ENCODE data around the gene HADH. TPM values are rescaled to one million over a fixed set of nuclear protein-coding genes. Genes with fewer than 3 reads are reported as not detected.
"Not testable (repeated sequence)": the region's sequence is repeated elsewhere in the genome, so short reads cannot be mapped to it uniquely, and the experiment has no call there.

HADH gene
- total RNA-seq = 10 to 100 TPM; 21.3 to 33.9 TPM

DNA sequence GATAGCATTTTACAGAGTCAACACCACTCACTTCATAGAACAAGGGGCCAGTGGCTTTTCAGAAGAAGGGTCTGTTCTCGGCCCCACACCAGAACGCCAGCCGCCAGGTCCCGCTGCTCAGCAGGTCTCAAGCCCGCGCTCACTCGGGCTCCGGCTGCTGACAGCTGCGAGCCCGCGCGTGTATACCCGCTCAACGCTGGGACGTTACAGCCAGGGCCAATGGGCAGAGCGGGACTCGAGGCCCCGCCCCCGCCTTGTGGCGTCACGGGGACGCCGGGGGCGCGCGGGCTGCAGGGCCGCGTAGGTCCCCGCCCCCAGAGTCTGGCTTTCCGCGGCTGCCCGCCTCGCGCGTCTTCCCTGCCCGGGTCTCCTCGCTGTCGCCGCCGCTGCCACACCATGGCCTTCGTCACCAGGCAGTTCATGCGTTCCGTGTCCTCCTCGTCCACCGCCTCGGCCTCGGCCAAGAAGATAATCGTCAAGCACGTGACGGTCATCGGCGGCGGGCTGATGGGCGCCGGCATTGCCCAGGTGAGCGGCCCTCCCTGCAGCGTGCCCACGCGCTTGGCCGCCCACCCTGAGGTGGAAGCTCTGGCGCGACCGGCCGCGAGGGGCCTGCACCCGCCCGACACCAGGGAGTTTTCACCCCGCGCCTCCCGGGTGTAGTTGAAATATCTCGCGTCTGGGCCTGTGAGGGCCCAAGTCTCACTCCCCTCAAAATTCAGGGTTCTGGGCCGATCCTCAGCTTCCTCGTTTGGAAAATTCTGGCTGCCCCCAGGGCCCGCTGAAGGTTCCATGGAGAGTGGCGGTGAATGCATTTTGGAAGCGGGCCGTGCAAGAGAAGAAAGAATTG, at the start of gene HADH:
TSS of gene HADH (plus strand) at position 353 of the 850 bp plus-strand sequence. CDS start at position 397, 44 bp downstream.
- Mint-ChIP-seq H3K36me3 (peaks cover 5% of the 10 kb centered on the region), H3K9me3 (no peaks in the 10 kb centered on the region), H3K27me3 (no peaks in the 10 kb centered on the region)

DNA sequence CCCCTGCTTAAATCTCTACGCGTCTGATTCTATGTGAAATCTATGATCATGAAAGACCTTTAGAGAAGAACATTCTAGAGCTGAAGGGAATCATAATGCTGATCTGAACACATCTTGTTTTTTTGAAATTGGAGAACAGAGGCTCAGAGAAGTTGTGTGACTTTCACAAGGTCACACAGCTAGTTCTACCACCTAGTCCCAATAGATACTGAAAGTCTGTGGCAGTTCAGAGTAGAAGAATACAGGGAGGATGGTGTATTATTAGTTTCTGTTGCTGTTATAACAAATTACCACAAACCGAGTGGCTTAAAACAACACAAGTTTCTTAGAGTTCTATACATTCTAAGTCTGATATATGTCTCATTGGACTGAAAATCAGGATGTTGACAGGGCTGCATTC, 43.9 kb upstream of the HADH start:
- no peaks in the 10 kb centered on the region for H3K9me3 Mint-ChIP-seq
- H3K4me1 Mint-ChIP-seq (ENCODE audit: low read depth in 2 of 2) = no peaks in the 10 kb centered on the region
- H3K27me3 Mint-ChIP-seq = no peaks in the 10 kb centered on the region
- ATAC-seq (no peak), DNase-seq (ENCODE audit: low spot score) (no peak)
- no peak overlapping the region for H3K4me3 Mint-ChIP-seq
- no peak overlapping the region for H3K27ac Mint-ChIP-seq
- H3K36me3 Mint-ChIP-seq = no peaks in the 10 kb centered on the region

More for the DNA sequence above, at the start of gene HADH:
- ATAC-seq (peak; percentile 100), DNase-seq (ENCODE audit: low spot score) (peak; percentile 95)
- Mint-ChIP-seq H3K27ac (peak within 1 kb of the TSS; percentile 77 to 79), H3K4me3 (peak within 1 kb of the TSS; percentile 98), H3K4me1 (ENCODE audit: low read depth in 2 of 2) (peaks cover 11 to 19% of the 10 kb centered on the region in 2 donors)

DNA sequence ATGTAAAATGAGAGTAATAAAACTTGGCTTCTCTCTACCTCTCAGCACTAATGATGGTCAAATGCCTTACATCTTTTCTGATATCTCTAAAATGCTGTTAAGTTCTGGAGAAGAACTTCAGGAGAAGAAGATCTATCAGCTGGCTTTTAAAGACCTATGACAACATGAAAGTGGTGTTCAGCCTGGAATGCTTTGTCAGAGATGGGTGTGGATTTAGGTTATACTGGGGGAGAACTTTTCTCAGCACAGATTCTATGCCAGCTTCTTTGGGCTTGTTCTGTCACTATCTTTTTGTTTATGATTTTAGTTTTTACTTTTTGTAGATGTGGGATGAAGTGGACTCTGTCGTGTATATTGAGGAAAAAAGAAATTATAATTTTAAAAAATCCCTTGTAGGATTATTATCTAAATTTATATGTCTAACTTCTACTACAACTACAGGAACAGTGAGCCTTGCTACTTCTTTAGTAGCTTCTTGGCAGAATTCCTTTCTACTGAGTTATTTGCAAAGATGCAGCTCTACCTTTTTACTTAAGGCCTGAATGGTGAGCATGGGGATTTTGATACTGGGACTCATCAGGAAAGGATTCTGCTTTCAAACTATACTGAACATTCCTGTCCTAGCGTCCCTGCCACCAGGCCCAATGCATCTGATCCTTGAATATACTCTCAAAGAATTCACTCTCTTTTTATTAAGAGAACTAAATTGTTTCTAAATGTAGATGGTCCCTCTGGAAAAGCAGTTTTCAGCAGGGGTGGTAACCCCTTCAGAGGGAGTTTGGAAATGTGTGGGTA, 38.7 kb upstream of the HADH start:
- H3K27ac Mint-ChIP-seq = no peak overlapping the region

DNA sequence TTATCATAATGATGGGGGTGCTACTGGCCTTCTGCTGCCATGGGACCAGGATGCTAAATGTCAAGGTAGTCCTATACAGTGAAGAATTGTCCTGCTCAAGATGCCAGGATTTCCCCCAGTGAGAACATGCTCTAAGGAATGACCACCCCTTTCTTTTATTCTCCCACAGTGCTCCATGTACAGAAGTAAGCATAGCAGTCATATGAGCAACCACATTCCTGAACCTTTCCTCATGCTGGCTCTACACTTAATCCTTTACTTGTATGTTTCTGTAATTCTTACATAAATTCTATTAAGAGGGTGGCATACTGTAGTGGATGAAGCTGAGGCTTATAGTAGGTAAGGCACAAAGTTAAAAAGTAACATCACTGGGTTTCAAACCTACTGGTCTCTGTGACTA, 38.1 kb upstream of the HADH start:
- DNase-seq (ENCODE audit: low spot score) = no peak
- H3K4me3 Mint-ChIP-seq = no peak overlapping the region
- no peak for ATAC-seq
- no peaks in the 10 kb centered on the region for H3K9me3 Mint-ChIP-seq
- peaks cover 0 to 5% of the 10 kb centered on the region in 2 donors for H3K27me3 Mint-ChIP-seq
- no peak overlapping the region for H3K27ac Mint-ChIP-seq
- H3K36me3 Mint-ChIP-seq = peaks cover 16% of the 10 kb centered on the region
- H3K4me1 Mint-ChIP-seq (ENCODE audit: low read depth in 2 of 2) = no peaks in the 10 kb centered on the region

More for the DNA sequence above, 38.7 kb upstream of the HADH start:
- Mint-ChIP-seq H3K27me3 (peaks cover 0 to 5% of the 10 kb centered on the region in 2 donors), H3K9me3 (no peaks in the 10 kb centered on the region), H3K4me1 (ENCODE audit: low read depth in 2 of 2) (no peaks in the 10 kb centered on the region), H3K36me3 (peaks cover 10% of the 10 kb centered on the region), H3K4me3 (no peak overlapping the region)
- ATAC-seq (no peak), DNase-seq (ENCODE audit: low spot score) (no peak)

DNA sequence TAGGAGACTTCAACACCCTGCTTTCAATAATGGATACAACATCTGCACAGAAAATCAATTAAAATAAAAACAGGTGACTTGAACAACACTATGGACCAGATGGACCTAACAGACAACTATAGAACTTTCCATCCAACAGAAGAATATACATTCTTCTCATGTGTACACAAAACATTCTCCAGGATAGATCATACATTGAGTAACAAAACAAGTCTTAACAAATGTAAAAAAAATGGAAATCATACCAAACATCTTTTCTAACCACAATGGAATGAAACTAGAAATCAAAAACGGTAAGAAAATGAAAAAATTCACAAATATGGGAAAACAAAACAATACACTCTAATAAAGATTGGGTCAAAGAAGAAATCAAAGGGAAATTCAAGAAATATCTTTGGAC, 33.7 kb upstream of the HADH start:
- H3K27me3 Mint-ChIP-seq = peaks cover 11 to 22% of the 10 kb centered on the region in 2 donors
- peaks cover 25% of the 10 kb centered on the region for H3K36me3 Mint-ChIP-seq
- ATAC-seq = no peak
- no peak overlapping the region for H3K27ac Mint-ChIP-seq
- no peaks in the 10 kb centered on the region for H3K4me1 Mint-ChIP-seq (ENCODE audit: low read depth in 2 of 2)
- DNase-seq (ENCODE audit: low spot score) = no peak
- H3K4me3 Mint-ChIP-seq = no peak overlapping the region
- H3K9me3 Mint-ChIP-seq = peaks cover 3% of the 10 kb centered on the region

DNA sequence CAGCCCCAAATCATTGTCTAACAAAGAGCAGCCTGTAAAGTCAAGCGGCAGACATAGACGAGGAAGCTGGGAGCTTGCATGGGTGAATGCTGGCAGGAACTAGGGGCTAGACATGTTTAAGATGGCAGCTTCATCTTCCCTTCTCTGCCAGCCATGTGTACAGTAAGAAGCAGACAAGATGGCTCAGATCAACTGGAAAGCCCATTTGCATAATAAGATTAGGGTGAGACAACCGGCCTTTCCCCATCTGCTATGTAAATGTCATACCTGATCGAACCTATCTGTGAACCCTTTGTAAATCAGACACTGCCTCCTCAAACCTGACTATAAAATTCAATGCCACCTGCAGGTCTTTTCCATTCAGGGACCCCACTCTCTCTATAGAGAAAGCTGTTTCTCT, 22.8 kb upstream of the HADH start:
- no peak for ATAC-seq
- no peaks in the 10 kb centered on the region for H3K9me3 Mint-ChIP-seq
- no peak for DNase-seq (ENCODE audit: low spot score)
- H3K36me3 Mint-ChIP-seq = no peaks in the 10 kb centered on the region
- H3K4me1 Mint-ChIP-seq (ENCODE audit: low read depth in 2 of 2) = no peaks in the 10 kb centered on the region
- peaks cover 0 to 8% of the 10 kb centered on the region in 2 donors for H3K27me3 Mint-ChIP-seq
- H3K4me3 Mint-ChIP-seq = no peak overlapping the region
- no peak overlapping the region for H3K27ac Mint-ChIP-seq

DNA sequence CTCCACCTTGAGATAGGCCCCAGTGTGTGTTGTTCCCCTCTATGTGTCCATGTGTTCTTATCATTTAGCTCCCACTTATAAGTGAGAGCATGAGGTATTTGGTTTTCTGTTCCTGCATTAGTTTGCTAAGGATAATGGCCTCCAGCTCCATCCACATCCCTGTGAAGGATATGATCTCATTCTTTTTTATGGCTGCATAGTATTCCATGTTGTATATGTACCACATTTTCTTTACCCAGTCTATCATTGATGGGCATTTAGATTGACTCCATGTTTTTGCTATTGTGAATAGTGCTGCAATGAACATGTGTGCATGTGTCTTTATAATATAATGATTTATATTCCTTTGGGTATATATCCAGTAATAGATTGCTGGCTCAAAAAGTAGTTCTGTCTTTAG, 22.2 kb upstream of the HADH start:
- not testable (repeated sequence) for H3K4me1 Mint-ChIP-seq (ENCODE audit: low read depth in 2 of 2); H3K36me3 Mint-ChIP-seq; ATAC-seq; H3K27ac Mint-ChIP-seq; H3K9me3 Mint-ChIP-seq; H3K4me3 Mint-ChIP-seq; H3K27me3 Mint-ChIP-seq; DNase-seq (ENCODE audit: low spot score)

DNA sequence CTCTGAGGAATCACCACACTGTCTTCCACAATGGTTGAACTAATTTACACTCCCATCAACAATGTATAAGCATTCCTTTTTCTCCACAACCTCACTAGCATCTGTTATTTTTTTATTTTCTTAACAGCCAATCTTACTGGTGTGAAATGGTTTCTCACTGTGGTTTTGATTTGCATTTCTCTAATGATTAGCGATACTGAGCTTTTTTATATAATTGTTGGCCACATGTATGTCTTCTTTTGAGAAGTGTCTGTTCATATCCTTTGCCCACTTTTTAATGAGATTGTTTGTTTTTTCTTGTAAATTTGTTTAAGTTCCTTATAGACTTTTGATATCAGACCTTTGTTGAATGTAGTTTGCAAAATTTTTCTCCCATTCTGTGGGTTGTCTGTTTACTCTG, 21.8 kb upstream of the HADH start:
- not testable (repeated sequence) for H3K4me3 Mint-ChIP-seq; H3K36me3 Mint-ChIP-seq; ATAC-seq; H3K9me3 Mint-ChIP-seq; H3K4me1 Mint-ChIP-seq (ENCODE audit: low read depth in 2 of 2); H3K27me3 Mint-ChIP-seq; DNase-seq (ENCODE audit: low spot score); H3K27ac Mint-ChIP-seq

DNA sequence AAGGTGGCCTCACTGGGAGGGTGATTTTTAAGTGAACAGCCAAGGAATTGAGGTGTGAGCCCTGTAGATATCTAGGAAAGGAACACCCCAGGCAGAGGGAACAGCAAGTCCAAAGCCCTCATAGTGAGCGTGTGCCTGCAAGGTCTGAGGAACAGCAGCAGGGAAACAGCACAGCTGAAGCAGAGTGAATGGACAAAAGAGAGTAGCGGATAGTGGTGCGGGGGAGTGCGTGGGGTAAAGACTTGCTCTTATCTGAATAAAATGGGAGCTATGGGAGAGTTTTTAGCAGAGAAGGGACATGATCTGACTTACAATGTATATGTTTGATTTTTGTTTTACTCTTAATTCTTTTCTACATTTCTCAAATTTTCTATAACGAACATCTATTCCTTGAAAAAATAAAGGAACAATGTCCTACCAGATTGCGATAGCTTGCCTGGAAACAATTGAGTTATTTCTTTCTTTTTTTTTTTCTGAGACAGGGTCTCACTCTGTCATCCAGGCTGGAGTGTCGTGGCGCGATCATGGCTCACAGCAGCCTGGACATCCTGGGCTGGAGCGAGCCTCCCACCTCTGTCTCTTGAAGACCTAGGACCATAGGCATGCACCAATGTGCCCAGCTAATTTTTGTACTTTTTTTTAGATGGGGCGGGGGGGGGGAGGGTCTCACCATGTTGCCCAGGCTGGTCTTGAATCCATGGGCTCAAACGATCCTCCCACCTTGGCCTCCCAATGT, 19.5 kb upstream of the HADH start:
- H3K9me3 Mint-ChIP-seq = peaks cover 5% of the 10 kb centered on the region
- H3K4me1 Mint-ChIP-seq (ENCODE audit: low read depth in 2 of 2) = peaks cover 8 to 13% of the 10 kb centered on the region in 2 donors
- no peaks in the 10 kb centered on the region for H3K27me3 Mint-ChIP-seq
- ATAC-seq = no peak
- H3K27ac Mint-ChIP-seq = no peak overlapping the region
- H3K4me3 Mint-ChIP-seq = no peak overlapping the region
- peaks cover 6% of the 10 kb centered on the region for H3K36me3 Mint-ChIP-seq
- no peak for DNase-seq (ENCODE audit: low spot score)

DNA sequence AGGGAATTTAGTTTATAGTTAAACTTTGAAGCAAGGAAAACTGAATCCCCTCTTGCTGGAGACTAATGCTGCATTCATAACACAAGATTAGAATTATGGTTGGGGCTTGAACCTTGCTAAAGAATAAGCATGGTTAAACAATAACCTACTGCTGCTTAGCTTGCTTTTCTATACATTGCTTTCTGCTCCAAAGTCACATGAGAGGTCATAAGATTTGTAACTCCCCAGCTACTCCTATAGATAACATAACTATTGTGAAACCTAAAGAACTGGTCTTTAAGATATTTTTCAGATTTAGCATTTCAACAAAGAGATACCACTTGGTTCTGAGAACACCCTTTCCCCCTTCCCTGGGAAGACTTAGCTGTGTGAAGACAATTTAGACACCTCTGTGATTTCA, 17.1 kb upstream of the HADH start:
- Mint-ChIP-seq H3K4me1 (ENCODE audit: low read depth in 2 of 2) (peaks cover 8 to 13% of the 10 kb centered on the region in 2 donors), H3K27me3 (no peaks in the 10 kb centered on the region), H3K9me3 (peaks cover 5% of the 10 kb centered on the region), H3K36me3 (peaks cover 10% of the 10 kb centered on the region), H3K4me3 (no peak overlapping the region), H3K27ac (no peak overlapping the region)
- DNase-seq (ENCODE audit: low spot score) (no peak), ATAC-seq (no peak)

DNA sequence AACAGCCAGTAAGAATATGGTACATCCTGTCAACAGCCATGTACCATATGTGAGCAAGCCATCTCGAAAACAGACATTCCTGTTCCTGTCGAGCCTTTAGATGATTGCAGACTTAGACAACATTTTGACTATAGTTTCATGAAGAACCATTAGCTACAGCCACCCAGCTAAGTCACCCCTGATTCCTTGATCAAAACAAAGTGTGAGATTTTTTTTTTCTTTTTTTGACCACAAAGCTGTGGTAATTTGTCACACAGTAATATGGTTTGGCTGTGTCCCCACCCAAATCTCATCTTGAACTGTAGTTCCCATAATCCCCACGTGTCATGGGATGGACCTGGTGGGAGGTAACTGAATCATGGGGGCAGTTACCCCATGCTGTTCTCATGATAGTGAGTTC, 15.2 kb upstream of the HADH start:
- Mint-ChIP-seq H3K27me3 (no peaks in the 10 kb centered on the region), H3K4me3 (no peak overlapping the region), H3K27ac (no peak overlapping the region), H3K4me1 (ENCODE audit: low read depth in 2 of 2) (peaks cover 8 to 13% of the 10 kb centered on the region in 2 donors), H3K36me3 (peaks cover 10% of the 10 kb centered on the region), H3K9me3 (peaks cover 5% of the 10 kb centered on the region)
- DNase-seq (ENCODE audit: low spot score) (no peak), ATAC-seq (peak in 1 of 2 donors; percentile 13)

DNA sequence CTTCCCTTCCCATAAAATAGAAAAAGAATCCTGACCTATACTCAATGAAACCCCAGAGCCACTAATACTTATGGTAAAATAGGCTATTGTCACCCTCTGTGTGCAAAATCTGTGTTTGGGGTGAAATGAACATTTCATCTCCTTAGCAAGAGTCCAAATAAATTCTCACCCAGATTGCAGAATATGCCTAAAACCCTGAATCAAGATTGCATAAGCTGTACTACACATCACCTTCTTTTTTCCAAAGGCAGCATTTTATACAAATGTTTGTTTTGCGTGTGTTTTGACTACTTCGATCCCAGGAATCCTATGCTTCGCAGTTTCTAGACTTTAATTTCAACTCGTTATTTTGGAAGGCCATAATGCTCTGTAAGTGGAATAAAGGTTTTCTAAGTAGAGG, 12.2 kb upstream of the HADH start:
- Mint-ChIP-seq H3K4me3 (no peak overlapping the region), H3K4me1 (ENCODE audit: low read depth in 2 of 2) (peaks cover 8 to 13% of the 10 kb centered on the region in 2 donors), H3K9me3 (peaks cover 5% of the 10 kb centered on the region), H3K36me3 (peaks cover 10% of the 10 kb centered on the region), H3K27ac (no peak overlapping the region), H3K27me3 (no peaks in the 10 kb centered on the region)
- DNase-seq (ENCODE audit: low spot score) = no peak
- ATAC-seq = no peak

DNA sequence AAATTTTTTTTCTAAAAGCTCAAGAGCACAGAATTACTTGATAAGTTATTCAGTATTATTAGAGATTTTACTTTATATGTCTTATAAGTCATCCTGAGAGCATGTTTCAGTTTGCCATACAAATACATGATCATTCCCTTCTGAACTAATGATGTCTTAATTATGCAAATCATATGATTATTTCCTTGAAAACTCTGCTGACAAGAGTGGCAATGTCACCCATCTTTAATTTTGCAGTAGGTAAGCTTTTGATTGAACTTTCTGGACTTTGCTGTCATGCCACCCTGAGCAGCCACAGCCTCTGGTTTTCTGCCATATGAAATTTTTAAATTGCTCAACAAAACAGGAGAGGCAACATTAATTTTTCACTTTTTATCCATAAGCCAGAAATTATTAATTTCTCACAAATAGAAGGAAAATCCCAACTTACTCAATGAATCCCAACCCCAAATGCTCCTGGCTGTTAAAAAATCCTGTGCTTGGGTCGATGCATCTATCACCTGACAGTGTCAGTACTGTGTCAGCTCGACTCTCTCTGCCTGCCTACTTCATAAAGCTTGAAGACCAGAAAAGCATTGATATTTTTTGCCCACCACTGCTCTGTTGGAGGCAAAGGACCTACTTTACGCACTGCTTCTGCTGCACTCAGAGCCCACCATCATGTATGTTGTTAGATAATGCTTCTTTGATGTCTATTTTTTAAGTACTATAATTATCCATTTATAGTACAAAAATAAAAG, 11.6 kb upstream of the HADH start:
- Mint-ChIP-seq H3K9me3 (peaks cover 5% of the 10 kb centered on the region), H3K36me3 (peaks cover 10% of the 10 kb centered on the region), H3K27me3 (no peaks in the 10 kb centered on the region), H3K27ac (no peak overlapping the region), H3K4me1 (ENCODE audit: low read depth in 2 of 2) (peaks cover 8 to 13% of the 10 kb centered on the region in 2 donors), H3K4me3 (no peak overlapping the region)
- ATAC-seq (no peak), DNase-seq (ENCODE audit: low spot score) (no peak)
